Mesenteric fat pad (tissue), 1 donor: ENCODE results near the gene CC2D1A. TPM values are rescaled to one million over a fixed set of nuclear protein-coding genes. Genes with fewer than 3 reads are reported as not detected.
"Not testable (repeated sequence)": the region's sequence is repeated elsewhere in the genome, so short reads cannot be mapped to it uniquely, and the experiment has no call there.

Experiments
- DNase-seq: peaks from one replicate; pipeline ENCODE4 v3.0.0-alpha.2; 2020; ENCODE audit warnings: low spot score
- total RNA-seq: library from RNA; stranded (reverse); fragmentation: NEBNext Ultra II Directional; extraction: Animal tissue kit (Norgen Biotek cat#: 25700); gene quantifications from one replicate; pipeline ENCODE4 v1.2.1, GENCODE V29; 2021
- donor health status: DM: yes; HTN: yes; CAD: no.

CC2D1A gene
- total RNA-seq, 1 donor from 2014 or later: 30.2 TPM

DNA sequence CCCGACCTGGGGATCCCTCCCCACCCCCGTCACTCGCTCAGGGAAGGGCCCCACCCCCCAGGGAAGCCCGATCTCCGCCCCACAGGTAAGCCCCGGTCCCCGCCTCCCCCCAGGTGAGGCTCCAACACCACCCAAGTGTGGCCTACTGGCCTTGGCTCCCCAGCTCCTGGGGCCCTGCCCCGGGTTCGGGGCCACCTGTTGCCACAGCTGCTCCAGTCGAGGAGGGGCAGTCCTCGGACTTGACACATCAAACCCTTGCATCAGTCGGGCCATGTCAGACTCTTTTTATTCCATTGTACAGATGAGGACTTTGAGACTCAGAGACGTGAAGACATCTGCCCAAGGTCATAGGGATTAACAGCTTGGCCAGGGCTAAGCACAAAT, 512 bp downstream of the CC2D1A start:
- no peak for DNase-seq

DNA sequence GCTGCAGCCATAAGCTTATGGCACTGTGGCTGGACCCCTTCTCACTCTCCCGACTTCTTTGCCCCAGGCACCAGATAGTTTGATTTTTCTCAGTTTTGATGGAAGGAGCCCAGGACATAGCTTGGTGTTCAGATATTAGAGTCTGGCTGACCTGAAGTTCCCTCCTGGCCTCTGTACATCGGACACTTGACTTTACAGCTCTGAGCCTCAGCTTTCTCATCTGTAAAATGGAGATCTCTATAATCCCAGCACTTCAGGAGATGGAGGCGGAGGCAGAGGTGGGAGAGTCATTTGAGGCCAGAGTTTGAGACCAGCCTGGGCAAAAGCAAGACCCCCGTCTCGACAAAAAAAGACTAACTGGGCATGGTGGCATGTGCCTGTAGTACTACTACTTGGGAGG, 909 bp downstream of the CC2D1A start:
- no peak for DNase-seq

DNA sequence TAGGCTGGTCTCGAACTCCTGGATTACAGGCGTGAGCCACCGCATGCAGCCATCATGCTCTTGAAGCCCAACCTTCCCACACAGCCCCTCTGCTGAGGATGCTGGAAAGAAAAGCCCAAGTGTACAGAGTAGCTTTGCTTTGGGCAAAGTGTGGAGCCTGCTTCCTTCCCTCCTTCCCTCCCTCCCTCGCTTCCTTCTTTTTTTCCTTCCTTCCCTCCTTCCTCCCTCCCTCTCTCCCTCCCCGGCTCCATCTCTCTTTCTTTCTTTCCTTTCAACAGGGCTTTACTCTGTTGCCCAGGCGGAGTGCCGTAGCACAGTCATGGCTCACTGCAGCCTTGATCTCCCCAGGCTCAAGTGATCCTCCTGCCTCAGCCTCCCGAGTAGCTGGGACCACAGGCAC, 2.7 kb downstream of the CC2D1A start:
- DNase-seq: no peak

DNA sequence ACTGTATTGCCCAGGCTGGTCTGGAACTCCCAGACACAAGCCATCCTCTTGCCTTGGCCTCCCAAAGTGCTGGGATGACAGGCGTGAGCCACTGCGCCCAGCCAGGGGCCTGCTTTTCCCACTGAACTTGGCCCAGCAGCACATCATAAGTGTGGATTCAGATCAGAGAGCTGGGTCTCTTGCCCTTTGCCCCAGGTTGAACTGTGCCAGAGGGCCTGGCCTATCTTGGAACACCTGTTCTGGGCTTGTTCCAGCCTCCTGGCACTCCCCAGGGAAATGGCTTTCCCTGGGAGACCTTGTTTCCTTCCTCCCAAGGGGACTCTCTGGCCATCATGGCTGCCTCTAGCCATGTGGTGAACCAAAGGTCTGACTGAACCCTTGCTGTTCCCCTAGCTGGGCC, 3.4 kb downstream of the CC2D1A start:
- no peak for DNase-seq

DNA sequence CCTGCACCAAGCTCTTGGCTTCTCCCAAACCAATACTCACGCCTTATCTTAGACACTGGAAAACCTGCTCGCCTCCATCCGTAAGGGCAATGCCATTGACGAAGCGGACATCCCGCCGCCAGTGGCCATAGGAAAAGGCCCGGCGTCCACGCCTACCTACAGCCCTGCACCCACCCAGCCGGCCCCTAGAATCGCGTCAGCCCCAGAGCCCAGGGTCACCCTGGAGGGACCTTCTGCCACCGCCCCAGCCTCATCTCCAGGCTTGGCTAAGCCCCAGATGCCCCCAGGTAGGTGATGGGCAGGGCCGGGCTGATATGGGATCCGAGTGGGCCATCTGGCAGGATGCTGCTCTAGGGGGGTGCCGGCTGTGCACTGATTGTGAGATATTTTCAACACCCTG, 7.4 kb downstream of the CC2D1A start:
- DNase-seq: no peak

DNA sequence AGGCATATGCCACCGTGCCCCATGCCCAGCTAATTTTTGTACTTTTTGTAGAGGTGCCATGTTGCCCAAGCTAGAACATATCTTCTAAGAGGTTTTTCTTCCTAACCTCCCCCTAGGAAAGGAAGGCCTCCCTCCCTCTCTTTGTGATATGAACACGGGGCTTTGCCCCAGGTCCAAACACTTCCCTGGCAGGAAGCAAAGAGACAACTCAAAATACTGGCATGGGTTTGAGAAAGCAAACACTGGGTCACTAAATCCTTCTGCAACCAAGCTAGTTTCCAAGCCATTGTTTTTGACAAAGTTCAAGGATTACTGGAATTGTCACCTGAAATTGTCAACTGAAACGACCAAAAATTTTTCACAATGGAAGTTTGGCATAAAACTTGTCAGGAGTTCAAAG, 8.8 kb downstream of the CC2D1A start:
- DNase-seq: no peak

DNA sequence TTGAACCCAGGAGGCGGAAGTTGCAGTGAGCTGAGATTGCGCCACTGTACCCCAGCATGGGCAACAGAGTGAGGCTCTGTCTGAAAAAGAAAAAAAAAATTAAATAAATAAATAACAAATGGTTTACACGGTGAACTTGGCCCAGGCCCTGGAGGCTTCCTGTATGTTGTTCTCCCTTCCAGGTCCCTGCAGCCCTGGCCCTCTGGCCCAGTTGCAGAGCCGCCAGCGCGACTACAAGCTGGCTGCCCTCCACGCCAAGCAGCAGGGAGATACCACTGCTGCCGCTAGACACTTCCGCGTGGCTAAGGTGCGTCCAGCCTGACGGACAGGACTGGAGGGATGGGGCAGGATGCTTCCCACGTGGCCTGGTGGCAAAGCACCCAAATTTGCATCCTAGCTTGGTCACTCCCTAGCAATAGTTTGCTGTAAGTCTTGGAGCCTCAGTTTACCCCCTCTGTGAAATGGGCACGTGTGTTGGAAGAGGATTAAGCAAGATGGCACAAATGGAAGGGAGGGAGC, 11.9 kb downstream of the CC2D1A start:
- no peak for DNase-seq

DNA sequence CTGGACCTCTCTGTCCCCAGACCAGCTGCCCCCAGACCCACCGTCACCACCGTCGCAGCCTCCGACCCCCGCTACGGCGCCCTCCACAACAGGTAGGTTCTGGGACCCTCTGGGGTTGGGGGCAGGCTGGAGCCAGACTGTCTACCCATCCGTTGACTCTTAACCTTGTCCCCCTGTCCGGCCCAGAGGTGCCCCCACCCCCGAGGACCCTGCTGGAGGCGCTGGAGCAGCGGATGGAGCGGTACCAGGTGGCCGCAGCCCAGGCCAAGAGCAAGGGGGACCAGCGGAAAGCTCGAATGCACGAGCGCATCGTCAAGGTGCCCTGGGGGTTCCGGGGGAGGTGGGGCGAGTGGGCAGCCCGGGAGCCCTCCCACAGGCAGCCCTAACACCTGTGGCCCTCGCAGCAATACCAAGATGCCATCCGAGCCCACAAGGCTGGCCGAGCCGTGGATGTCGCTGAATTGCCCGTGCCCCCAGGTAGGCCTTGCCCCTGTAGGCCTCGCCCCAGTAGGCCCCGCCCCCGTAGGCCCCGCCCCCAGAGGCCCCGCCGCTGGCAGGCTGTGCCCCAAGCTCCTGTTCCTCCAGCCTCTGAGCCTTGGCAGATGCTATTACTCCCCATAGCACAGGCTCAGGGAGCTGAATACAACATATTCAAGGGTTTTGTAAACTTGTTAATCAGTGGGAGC, 12.9 kb downstream of the CC2D1A start:
- DNase-seq: no peak

DNA sequence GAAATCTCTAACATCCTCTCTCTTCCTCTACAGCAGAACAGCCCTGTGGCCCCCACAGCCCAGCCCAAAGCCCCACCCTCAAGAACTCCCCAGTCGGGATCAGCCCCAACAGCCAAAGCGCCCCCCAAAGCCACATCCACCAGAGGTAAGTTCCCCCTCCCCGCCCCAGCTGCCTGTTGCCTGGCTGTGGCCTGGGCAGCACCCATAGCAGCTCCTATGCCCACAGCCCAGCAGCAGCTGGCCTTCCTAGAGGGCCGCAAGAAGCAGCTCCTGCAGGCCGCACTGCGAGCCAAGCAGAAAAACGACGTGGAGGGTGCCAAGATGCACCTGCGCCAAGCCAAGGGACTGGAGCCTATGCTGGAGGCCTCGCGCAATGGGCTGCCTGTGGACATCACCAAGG, 14.5 kb downstream of the CC2D1A start:
- DNase-seq: no peak

DNA sequence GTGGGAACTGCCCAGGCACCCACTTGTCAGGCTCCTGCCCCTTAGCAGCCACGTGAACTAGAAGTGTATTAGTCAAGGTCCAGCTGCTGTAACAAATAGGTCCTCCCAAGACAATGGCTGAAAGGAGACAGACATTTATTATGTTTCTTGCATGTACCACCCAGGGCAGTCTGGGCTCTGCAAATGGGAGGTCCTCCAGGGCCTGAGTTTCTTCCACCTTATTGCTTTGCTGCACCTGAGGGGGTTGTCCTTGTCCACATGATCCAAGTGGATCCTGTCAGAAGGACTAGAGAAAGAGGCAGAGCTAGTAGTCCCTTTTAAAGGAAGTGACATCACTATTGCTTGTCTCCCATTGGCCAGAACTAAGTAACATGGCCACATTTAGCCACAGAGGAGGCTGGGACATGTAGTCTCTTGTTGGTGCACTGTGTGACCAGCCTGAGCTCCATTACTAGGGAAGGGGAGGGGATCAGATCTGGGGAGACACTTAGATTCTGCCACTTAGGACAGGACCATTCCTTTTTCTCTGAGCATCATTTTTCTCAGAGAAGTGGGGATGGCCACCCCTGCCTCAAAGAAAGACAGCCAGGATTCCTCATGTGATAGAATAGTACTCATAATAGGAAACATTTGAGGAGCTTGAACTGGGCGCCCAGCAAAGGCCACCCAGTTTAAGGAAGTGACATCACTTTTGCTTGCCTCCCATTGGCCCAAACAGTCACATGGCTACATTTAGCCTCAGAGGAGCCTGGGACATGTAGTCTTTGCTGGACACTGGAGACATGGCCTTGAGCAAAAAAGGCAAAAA, 15.1 kb downstream of the CC2D1A start:
- DNase-seq: no peak

DNA sequence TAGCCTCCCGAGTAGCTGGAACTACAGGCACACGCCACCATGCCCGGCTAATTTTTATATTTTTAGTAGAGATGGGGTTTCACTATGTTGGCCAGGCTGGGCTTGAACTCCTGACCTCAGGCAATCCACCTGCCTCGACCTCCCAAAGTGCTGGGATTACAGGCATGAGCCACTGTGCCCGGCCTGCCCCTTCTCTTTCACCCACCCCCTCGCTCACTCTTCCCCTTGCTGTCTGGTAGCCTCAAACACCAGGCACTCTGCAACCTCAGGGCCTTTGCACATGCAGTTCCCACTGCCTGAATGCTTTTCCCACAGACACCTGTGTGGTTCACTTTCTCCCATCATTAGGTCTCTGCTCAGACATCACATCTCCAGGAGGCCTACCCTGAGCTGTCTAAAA, 16.1 kb downstream of the CC2D1A start:
- not testable (repeated sequence) for DNase-seq

DNA sequence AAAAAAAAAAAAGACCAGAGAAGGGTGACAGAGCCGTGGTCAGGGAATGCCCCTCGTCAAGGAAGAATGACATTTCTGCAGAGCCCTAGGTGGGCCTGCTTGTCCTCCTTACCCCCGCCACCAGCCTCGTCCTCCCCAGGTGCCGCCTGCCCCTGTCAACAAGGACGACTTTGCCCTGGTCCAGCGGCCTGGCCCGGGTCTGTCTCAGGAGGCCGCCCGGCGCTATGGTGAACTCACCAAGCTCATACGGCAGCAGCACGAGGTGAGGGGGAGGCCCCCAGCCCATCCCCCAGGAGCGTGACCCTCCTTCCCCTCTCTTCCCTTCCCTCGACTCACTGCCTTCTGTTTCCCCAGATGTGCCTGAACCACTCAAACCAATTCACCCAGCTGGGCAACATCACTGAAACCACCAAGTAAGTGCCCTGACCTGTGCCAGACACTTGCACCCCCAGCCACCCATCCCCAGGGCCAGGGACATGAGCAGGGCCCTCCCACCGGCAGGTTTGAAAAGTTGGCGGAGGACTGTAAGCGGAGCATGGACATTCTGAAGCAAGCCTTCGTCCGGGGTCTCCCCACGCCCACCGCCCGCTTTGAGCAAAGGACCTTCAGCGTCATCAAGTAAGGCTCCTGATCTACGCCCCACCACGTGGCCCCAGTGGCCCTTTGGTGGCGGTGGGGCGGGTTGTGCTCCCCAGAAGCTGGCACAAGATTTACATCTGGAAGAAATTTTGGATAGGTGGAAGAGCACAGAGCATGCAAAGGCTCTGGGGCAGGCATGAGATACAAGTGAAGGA, 17.4 kb downstream of the CC2D1A start:
- DNase-seq: no peak

DNA sequence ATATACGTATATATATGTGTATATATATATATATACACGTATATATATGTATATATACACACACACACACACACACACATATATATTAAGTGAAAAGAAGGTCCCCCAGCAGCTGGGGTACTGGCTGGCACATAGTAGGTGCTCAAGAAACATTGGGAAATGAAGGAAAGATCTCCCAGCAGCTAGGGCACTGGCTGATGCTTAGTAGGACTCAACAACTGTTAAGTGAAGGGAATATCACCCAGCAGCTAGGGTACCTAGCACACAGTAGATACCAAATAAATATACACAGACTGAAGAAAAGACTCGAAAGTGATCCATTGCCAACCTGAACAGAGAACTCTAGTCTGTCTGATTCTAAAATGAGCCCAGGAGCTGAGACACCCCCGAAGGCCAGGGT, 20.0 kb downstream of the CC2D1A start:
- DNase-seq: no peak

DNA sequence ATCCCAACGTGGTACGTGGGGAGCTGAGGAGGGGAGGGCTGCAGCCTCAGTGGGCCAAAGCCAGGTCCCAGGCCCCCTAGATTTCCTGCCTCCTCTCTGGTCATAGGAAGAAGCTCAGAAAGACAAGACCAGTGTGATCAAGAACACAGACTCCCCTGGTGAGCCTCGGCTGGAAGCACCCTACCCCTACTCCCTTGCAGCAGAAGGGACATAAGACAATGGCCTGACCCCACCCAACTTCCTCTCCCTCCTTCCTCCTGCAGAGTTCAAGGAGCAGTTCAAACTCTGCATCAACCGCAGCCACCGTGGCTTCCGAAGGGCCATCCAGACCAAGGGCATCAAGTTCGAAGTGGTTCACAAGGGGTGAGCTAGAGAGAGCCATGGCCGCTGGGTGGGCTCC, 20.7 kb downstream of the CC2D1A start:
- no peak for DNase-seq

DNA sequence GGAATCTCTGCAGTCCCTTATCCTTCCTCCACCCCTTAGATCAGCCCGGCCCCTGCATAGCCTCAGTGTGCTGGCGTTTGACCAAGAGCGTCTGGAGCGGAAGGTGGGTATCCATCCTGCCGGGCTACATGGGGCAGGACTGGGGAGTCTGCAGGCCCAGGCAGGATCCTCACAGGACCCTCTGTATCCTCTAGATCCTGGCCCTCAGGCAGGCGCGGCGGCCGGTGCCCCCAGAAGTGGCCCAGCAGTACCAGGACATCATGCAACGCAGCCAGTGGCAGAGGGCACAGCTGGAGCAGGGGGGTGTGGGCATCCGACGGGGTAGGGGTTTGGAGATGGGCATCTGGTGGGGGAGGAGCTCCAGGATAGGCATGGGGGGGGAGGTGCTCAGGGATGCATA, 23.3 kb downstream of the CC2D1A start:
- no peak for DNase-seq

DNA sequence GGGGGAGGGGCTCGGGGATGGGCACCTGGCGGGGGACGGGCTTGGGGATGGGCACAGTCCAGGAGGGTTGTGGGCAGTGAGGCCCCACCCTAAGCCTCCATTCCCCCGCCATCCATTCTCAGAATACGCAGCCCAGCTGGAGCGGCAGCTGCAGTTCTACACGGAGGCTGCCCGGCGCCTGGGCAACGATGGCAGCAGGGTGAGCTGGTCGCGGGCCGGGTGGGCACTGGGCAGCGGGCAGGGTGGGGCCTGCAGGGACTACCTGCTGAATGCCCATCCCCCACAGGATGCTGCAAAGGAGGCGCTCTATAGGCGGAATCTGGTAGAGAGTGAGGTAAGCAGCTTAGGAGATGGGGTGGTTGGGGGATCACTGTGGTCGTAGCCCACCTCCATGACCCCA, 24.0 kb downstream of the CC2D1A start:
- no peak for DNase-seq

DNA sequence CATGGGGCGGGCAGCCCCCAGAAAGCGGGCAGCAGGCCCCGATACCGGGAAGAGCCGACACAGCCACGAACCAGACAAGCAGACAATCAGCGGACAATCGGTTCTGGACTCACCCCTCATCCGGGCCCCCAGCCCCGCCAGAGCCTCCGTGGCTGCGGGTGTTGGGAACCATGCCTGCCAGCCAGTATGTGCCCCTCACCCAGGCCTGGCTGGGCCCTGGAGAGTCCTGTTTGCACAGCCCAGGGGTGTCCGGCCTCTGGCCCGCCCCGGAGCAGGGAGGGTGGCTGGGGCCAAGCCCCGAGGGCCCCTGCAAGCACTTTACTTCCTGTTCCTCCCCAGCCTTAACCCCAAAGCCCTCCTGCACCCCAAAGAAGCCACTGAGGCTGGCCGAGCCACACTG, 24.4 kb downstream of the CC2D1A start:
- no peak for DNase-seq

DNA sequence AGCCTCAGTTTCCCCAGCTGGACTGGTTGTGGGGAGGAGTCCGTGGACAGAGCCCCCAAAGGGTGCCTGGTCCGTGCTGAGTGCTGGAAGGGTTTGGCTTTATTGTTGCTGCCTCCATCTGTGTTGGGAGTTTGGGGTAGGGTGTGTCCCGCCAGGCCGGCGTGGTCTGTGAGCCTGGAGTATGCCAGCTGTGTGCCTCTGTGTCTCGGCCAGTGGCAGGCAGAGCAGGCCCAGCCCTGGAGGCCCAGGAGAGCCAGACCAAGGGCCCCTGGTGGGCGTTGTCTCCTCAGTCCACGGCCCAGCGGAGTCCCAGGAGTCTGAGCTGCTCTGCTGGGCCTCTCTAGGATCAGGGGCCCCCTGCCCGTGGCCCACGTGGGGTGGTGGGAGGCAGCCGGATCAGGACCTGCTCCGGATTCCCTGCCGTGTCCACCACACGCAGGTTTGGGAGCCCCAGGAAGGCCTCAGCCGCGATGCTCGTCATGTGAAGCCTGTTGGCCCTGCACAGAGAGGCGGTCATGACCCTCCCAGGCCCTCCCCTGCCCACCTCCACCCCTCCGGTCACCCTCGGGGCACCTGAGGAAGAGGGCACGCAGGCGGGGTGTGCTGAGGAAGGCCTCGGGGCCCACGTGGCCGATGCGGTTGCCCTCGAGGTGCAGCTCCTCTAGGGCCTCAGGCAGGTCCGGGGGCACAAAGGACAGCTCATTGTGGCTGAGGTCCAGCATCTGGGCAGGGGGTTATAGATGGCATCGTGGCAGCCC, 25.6 kb downstream of the CC2D1A start:
- DNase-seq: no peak

DNA sequence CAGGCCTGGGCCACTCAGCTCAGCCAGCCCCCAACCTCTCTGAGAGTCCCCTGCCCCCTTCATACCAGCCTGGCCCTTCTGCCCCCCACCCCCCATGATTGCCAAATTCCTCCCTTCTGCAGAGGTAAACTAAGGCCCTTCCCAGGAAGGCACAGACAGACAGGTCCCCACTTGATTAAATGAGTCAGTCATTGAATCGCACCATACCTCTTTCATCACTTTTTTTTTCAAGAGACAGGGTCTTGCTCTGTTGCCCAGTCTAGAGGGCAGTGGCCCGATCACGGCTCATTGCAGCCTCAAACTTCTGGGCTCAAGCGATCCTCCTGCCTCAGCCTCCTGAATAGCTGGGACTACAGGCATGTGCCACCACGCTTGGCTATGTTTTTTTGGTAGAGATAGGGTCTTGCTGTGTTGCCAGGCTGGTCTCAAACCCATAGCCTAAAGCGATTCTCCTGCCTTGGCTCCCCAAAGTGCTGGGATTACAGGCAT, 26.2 kb downstream of the CC2D1A start:
- DNase-seq: no peak

DNA sequence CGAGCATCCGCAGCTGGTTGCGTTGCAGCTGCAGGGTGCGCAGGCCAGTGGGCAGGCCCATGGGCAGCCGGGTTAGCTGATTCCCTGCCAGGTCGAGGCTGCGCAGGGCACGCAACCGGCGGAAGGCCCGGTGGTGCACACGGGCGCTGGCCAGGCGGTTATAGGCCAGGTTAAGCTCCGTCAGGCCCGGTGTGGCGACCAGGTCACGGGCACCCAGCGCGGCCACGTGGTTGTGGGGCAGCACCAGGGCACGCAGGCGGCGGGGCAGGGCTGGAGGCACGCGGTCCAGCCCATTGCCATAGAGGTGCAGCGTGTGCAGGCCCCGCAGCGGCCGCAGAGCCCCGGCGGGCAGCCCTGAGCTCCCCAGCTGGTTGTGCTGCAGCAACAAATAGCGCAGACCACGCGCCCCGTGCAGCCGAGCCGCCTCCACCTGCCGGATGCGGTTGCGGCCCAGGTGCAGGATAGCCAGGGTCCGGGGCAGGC, 27.0 kb downstream of the CC2D1A start:
- no peak for DNase-seq

DNA sequence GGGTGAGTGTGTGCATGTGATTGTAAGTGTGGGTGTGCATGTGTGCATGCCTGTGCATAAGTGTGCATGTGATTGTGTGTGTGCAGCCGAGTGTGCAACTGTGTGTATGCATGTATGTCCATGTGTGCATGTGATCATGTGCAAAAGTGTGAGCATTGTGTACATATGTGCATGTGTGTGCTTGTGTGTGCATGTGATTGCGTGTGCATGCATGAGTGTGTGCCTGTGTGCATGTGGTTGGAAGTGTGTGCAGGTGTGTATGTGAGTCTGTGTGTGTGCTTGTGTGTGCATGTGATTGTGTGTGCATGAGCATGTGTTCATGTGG, 28.7 kb downstream of the CC2D1A start:
- no peak for DNase-seq
